ENCODE data around the gene TPCN2. TPM values are rescaled to one million over a fixed set of nuclear protein-coding genes. Genes with fewer than 3 reads are reported as not detected.

The TPCN2 gene
- total and polyA plus RNA-seq, 2 of the 8 experiments (the other 6 are each of a cell fraction or from before 2014, with no cell fraction given), result 9.7 to 18.6 TPM

DNA sequence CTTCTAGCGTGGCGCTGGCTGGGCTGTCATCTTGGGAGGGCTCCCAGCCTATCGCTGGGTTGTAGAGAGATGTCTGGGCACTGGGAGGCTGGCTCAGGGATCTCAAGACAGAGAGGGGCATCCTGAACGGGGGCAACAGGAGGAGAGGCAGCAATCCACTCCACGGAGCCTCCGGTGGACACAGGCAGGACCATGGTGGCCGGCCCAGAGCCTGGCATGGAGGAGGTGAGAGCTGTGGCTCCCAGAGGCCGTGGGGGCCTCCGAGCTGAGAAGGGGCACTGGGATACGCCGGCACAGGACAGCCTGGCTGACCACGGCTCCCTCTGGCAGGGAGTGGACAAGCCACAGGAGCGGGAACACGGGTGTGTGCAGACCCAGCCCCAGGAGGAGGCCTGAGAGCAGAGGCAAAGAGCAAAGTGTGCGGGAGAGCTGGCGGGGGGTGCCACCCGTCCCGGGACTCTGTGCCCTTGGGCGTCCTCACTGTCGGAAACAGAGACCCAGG lies 44.8 kb upstream of the TPCN2 start:
- H3K18ac ChIP-seq (ENCODE audit: extremely low read depth, low read length), result no peak overlapping the region
- no peak for DNase-seq (ENCODE audit: low read depth in 1 of 2, low spot score in 2 of 2)
- TF ChIP-seq RXRA (IDR thresholded peaks at IDR 0.05; ENCODE audit: insufficient read depth, low read depth, low read length) (no peak), CTBP2 (IDR thresholded peaks at IDR 0.05; ENCODE audit: borderline replicate concordance, insufficient read depth, insufficient read length, low read length) (no peak), TEAD4 (IDR thresholded peaks at IDR 0.05; ENCODE audit: low read depth, low read length) (no peak), NANOG (IDR thresholded peaks at IDR 0.05; ENCODE audit: insufficient read depth, low read depth, low read length, poor library complexity, severe bottlenecking) (no peak), NRF1 (IDR thresholded peaks at IDR 0.05; ENCODE audit: low read depth, low read length) (no peak), TAF1 (IDR thresholded peaks at IDR 0.05; ENCODE audit: low read depth, low read length) (no peak), POLR2A (IDR thresholded peaks at IDR 0.05; ENCODE audit: control extremely low read depth in 1 of 2, low read depth in 2 of 2, low read length in 2 of 2) (no peak), TCF12 (IDR thresholded peaks at IDR 0.05; ENCODE audit: low read depth, low read length) (no peak), CEBPB (IDR thresholded peaks at IDR 0.05; ENCODE audit: low read depth, low read length) (no peak), JUND (IDR thresholded peaks at IDR 0.05; ENCODE audit: low read length) (no peak), YY1 (IDR thresholded peaks at IDR 0.05; ENCODE audit: low read depth, low read length) (no peak), POLR2AphosphoS5 (IDR thresholded peaks at IDR 0.05; ENCODE audit: low read depth, low read length) (no peak)
- TF ChIP-seq, protein P1, sequence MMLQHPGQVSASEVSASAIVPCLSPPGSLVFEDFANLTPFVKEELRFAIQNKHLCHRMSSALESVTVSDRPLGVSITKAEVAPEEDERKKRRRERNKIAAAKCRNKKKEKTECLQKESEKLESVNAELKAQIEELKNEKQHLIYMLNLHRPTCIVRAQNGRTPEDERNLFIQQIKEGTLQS (IDR thresholded peaks at IDR 0.05; ENCODE audit: insufficient read depth, low read depth, low read length), result no peak
- TF ChIP-seq, protein P2, sequence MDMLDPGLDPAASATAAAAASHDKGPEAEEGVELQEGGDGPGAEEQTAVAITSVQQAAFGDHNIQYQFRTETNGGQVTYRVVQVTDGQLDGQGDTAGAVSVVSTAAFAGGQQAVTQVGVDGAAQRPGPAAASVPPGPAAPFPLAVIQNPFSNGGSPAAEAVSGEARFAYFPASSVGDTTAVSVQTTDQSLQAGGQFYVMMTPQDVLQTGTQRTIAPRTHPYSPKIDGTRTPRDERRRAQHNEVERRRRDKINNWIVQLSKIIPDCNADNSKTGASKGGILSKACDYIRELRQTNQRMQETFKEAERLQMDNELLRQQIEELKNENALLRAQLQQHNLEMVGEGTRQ (IDR thresholded peaks at IDR 0.05; ENCODE audit: low read length), result no peak

More for the DNA sequence above, 44.8 kb upstream of the TPCN2 start:
- Histone ChIP-seq H3K9me3 (ENCODE audit: insufficient read depth in 2 of 2, low read depth in 1 of 2, low read length in 1 of 2) (no peaks in the 10 kb centered on the region), H3K23me2 (ENCODE audit: low read depth, low read length) (no peaks in the 10 kb centered on the region), H2AK5ac (ENCODE audit: low read depth, low read length) (no peak overlapping the region), H4K5ac (ENCODE audit: insufficient read length, low read depth, low read length) (no peak overlapping the region), H2BK12ac (ENCODE audit: low read depth, low read length) (no peak overlapping the region), H3K56ac (replicated peaks; ENCODE audit: insufficient read length, low read depth, low read length) (no peak overlapping the region), H3K4me1 (replicated peaks in 1 of 4; ENCODE audit: control insufficient read depth in 3 of 4, insufficient read depth in 4 of 4, low read length in 3 of 4) (peaks cover 0 to 3% (median 0%) of the 10 kb centered on the region in 4 experiments; a peak in 2 of 7 replicates), H2BK5ac (ENCODE audit: low read depth, low read length) (no peak overlapping the region), H4K20me1 (replicated peaks in 1 of 2; ENCODE audit: control insufficient read depth in 1 of 2, insufficient read depth in 2 of 2, low read length in 2 of 2) (no peaks in the 10 kb centered on the region), H2AFZ (ENCODE audit: low read length) (no peak overlapping the region), H4K91ac (replicated peaks; ENCODE audit: insufficient read length, low read length) (no peak overlapping the region), H3K14ac (ENCODE audit: insufficient read length) (no peak overlapping the region), H3K36me3 (ENCODE audit: control insufficient read depth in 2 of 4, insufficient read depth in 4 of 4, low read length in 3 of 4) (no peaks in the 10 kb centered on the region; a peak in 1 of 8 replicates), H2BK20ac (ENCODE audit: low read length) (no peak overlapping the region), H2BK15ac (ENCODE audit: low read length) (no peak overlapping the region), H3K9ac (replicated peaks in 1 of 4; ENCODE audit: extremely low read depth in 1 of 4, low read depth in 3 of 4, low read length in 3 of 4) (no peak overlapping the region), H3K4ac (replicated peaks; ENCODE audit: insufficient read length, low read depth, low read length) (no peak overlapping the region), H3K79me2 (ENCODE audit: control insufficient read depth in 1 of 2, insufficient read depth in 2 of 2, low read length in 2 of 2) (no peaks in the 10 kb centered on the region), H4K8ac (ENCODE audit: extremely low read depth, insufficient read depth, low read length) (no peak overlapping the region), H3K27ac (ENCODE audit: low read depth, low read length) (no peak overlapping the region), H3K4me3 (ENCODE audit: extremely low read depth in 1 of 4, insufficient read depth in 2 of 4, low read depth in 3 of 4, low read length in 4 of 4) (no peak overlapping the region), H3K27me3 (replicated peaks in 1 of 4; ENCODE audit: control insufficient read depth in 3 of 4, extremely low read depth in 1 of 4, insufficient read depth in 3 of 4, low read length in 3 of 4) (no peaks in the 10 kb centered on the region), H2BK120ac (replicated peaks; ENCODE audit: low read depth, low read length) (no peak overlapping the region), H3K4me2 (ENCODE audit: insufficient read depth in 1 of 2, low read depth in 2 of 2, low read length in 2 of 2) (no peak overlapping the region), H3K23ac (ENCODE audit: insufficient read length) (no peak overlapping the region), H3K79me1 (ENCODE audit: low read depth, low read length) (no peaks in the 10 kb centered on the region)
- no peak for FAIRE-seq
- WGBS, 2 experiments (ENCODE audit: extremely low coverage in 1 of 2, insufficient coverage in 1 of 2, insufficient read length in 1 of 2, insufficient replicate concordance in 2 of 2, low coverage in 1 of 2, low lambda C conversion rate in 2 of 2, missing lambda C conversion rate in 1 of 2), result 89% methylated on average over 20 of the region's 20 CpGs; no CpG with 5 or more reads in 1 of the 2 experiments
- POLR2A ChIA-PET (ENCODE audit: partially characterized antibody), result no interaction called here
- CTCF ChIA-PET (ENCODE audit: partially characterized antibody), result interaction anchor here (0.9 kb wide), 1 partner anchor 10 kb away, joined by 3 read pairs; no protein-coding TSS in a partner anchor
